Measurements from ENCODE around the gene ABHD17A. TPM values are rescaled to one million over a fixed set of nuclear protein-coding genes. Genes with fewer than 3 reads are reported as not detected.
A peak's percentile ranks its signal among the peaks of the same experiment; 100 is the strongest.

Gene ABHD17A
- total RNA-seq, 1 experiment from 2014 or later: 102 TPM

DNA sequence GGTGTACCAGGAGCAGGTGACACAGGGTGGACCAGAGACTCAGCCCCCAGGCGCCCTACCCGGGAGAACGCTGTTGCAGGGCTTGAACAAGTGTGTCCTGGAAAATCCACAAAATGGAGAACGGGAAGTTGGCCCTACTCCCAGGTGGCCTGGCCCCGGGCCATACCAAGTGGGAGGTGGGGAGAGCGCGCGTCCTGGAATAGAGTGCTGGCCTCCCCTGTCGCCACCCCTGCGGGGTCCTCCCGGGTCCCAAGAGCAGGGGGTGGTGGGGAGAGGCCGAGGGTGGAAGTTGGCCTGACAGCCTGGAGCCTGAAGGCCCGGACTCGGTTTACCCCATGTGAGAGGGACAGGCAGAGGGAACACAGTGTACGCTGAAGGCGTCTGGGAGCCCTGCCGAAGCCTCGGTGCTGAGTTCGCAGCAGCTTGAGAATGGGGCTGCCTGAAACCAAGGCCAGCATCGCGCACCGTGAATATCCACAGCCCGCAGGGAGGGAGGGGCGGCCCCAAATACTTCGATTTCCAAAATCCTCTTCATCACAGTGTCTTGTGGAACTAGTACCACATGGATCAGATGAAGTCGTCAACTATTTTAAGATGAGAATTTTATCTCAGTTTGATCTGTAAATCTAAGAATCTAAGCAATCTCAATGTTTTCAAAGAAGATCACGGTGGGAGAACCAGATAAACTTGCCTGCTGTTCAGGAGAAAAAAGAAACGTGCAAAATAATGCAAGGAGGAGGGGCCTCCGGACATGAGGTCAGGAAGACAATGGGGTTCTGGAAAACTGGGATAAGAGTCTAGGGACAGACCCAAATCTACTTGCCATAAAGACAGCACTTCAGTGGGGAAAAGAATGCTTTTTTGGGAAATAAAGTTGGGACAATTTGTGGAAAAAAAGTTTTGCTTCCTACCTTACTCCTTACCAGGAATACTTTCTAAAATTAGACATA, 11.5 kb downstream of the ABHD17A start:
- Histone ChIP-seq H2AFZ (ENCODE audit: low read length) (no peak overlapping the region), H3K36me3 (ENCODE audit: low read depth, low read length) (no peaks in the 10 kb centered on the region), H3K79me2 (ENCODE audit: low read length) (peaks cover 38% of the 10 kb centered on the region), H4K20me1 (ENCODE audit: low read length) (no peaks in the 10 kb centered on the region), H3K27ac (ENCODE audit: low read length) (no peak overlapping the region), H3K4me3 (ENCODE audit: low read length) (peak overlapping the region; percentile 93), H3K4me2 (ENCODE audit: low read length) (peak overlapping the region; percentile 98), H3K9me3 (ENCODE audit: low read length) (no peaks in the 10 kb centered on the region), H3K9ac (ENCODE audit: low read length) (peak overlapping the region; percentile 90; the same call in 1 of the 2 replicates), H3K9me2 (replicated peaks; ENCODE audit: low read length) (no peaks in the 10 kb centered on the region), H3K4me1 (ENCODE audit: insufficient read depth, low read length) (peaks cover 10% of the 10 kb centered on the region; the same call in 1 of the 2 replicates), H3F3A (ENCODE audit: low read length, unreplicated experiment) (no peaks in the 10 kb centered on the region), H3K27me3 (ENCODE audit: low read length) (no peaks in the 10 kb centered on the region)
- TF ChIP-seq, protein P1, sequence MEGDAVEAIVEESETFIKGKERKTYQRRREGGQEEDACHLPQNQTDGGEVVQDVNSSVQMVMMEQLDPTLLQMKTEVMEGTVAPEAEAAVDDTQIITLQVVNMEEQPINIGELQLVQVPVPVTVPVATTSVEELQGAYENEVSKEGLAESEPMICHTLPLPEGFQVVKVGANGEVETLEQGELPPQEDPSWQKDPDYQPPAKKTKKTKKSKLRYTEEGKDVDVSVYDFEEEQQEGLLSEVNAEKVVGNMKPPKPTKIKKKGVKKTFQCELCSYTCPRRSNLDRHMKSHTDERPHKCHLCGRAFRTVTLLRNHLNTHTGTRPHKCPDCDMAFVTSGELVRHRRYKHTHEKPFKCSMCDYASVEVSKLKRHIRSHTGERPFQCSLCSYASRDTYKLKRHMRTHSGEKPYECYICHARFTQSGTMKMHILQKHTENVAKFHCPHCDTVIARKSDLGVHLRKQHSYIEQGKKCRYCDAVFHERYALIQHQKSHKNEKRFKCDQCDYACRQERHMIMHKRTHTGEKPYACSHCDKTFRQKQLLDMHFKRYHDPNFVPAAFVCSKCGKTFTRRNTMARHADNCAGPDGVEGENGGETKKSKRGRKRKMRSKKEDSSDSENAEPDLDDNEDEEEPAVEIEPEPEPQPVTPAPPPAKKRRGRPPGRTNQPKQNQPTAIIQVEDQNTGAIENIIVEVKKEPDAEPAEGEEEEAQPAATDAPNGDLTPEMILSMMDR (conservative IDR thresholded peaks at IDR 0.05; ENCODE audit: low read depth, low read length): no peak
- TF ChIP-seq EZH2phosphoT487 (IDR thresholded peaks at IDR 0.05; ENCODE audit: borderline replicate concordance, low read length) (no peak), EZH2 (IDR thresholded peaks at IDR 0.05; ENCODE audit: low read length, unreplicated experiment) (no peak)
- no TSS peak for BruUV-seq (replicated peaks)
- CTCF ChIA-PET: no interaction called here
- intact Hi-C loops (cut with micrococcal nuclease): no loop called here
- POLR2A ChIA-PET (ENCODE audit: unreplicated experiment): interaction anchor here (0.6 kb wide), 1 partner anchor 16 kb away, joined by 6 read pairs; no protein-coding TSS in a partner anchor
- DNase-seq (no peak), ATAC-seq (no peak)

DNA sequence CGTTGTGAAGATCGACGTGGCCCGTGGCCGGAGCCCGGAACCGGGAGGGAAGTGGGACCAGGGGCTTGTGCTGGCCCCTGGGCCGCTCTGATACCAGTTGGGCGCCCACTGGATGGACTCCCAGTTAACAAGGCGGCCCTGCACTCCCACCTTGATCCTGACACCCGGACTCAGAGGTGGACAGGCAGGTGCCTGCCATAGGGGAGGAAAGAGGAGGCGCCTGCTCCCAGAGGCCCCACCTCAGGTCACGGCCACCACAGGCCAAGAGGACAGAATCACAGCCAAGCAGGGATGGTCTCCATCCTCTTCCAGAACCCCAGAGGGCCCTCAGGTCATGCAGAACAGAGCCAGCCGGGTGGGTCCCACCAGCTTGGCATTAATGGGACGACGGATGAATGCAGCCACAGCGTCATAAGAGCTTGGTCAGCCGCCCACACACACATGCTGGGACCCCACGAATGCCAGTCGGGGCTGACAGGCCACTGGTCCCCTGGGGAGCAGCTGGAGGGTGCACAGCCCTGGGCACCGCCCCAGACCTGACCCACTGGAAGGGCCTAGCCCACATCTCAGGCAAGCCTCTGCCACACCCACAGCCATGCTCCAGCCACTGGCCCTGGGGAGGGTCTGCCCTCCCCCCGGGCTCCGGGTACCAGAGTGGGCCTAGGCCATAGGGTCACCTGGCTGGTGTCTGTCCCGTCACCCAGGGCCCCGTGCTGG, 12.3 kb downstream of the ABHD17A start:
- Histone ChIP-seq H3K79me2 (ENCODE audit: low read length) (peaks cover 38% of the 10 kb centered on the region), H2AFZ (ENCODE audit: low read length) (no peak overlapping the region), H3K27me3 (ENCODE audit: low read length) (no peaks in the 10 kb centered on the region), H3K4me3 (ENCODE audit: low read length) (peak overlapping the region; percentile 93; the same call in 1 of the 2 replicates), H3K4me2 (ENCODE audit: low read length) (peak overlapping the region; percentile 98; the same call in 1 of the 2 replicates), H3K9me3 (ENCODE audit: low read length) (no peaks in the 10 kb centered on the region), H3K9me2 (replicated peaks; ENCODE audit: low read length) (no peaks in the 10 kb centered on the region), H4K20me1 (ENCODE audit: low read length) (no peaks in the 10 kb centered on the region), H3F3A (ENCODE audit: low read length, unreplicated experiment) (no peaks in the 10 kb centered on the region), H3K4me1 (ENCODE audit: insufficient read depth, low read length) (peaks cover 10% of the 10 kb centered on the region; the same call in 1 of the 2 replicates), H3K36me3 (ENCODE audit: low read depth, low read length) (no peaks in the 10 kb centered on the region), H3K9ac (ENCODE audit: low read length) (no peak overlapping the region), H3K27ac (ENCODE audit: low read length) (no peak overlapping the region)
- no TSS peak for BruUV-seq (replicated peaks)
- POLR2A ChIA-PET (ENCODE audit: unreplicated experiment): no interaction called here
- ATAC-seq: no peak
- CTCF ChIA-PET: no interaction called here
- TF ChIP-seq, protein P1 (conservative IDR thresholded peaks at IDR 0.05; ENCODE audit: low read depth, low read length): no peak
- TF ChIP-seq EZH2phosphoT487 (IDR thresholded peaks at IDR 0.05; ENCODE audit: borderline replicate concordance, low read length) (no peak), EZH2 (IDR thresholded peaks at IDR 0.05; ENCODE audit: low read length, unreplicated experiment) (no peak)
- intact Hi-C loops (cut with micrococcal nuclease): no loop called here
- DNase-seq: no peak

Measured in PC-3 (cell line).